Measurements from ENCODE around the gene SLC6A18. TPM values are rescaled to one million over a fixed set of nuclear protein-coding genes. Genes with fewer than 3 reads are reported as not detected.

SLC6A18 gene
- total RNA-seq, 2 donors from 2014 or later: not detected

GRCh38 chr5:1212881-1213280 is 12.3 kb upstream of the SLC6A18 start:
- intact Hi-C loops (cut with DNase I): no loop called here

GRCh38 chr5:1213508-1214162 is 11.5 kb upstream of the SLC6A18 start:
- no peak for DNase-seq (ENCODE audit: low spot score)
- intact Hi-C loops (cut with DNase I): no loop called here

More at GRCh38 chr5:1212881-1213280, 12.3 kb upstream of the SLC6A18 start:
- DNase-seq (ENCODE audit: low spot score): no peak

GRCh38 chr5:1214163-1214935 is 10.8 kb upstream of the SLC6A18 start:
- intact Hi-C loops (cut with DNase I): no loop called here
- no peak for DNase-seq (ENCODE audit: low spot score)

- DNase-seq (ENCODE audit: low spot score): no peak
- intact Hi-C loops (cut with DNase I): no loop called here
Measured at GRCh38 chr5:1214936-1215220, 10.3 kb upstream of the SLC6A18 start.

- intact Hi-C loops (cut with DNase I): no loop called here
- DNase-seq (ENCODE audit: low spot score): no peak
Measured at GRCh38 chr5:1215320-1216096, 9.7 kb upstream of the SLC6A18 start.

- intact Hi-C loops (cut with DNase I): no loop called here
- no peak for DNase-seq (ENCODE audit: low spot score)
Measured at GRCh38 chr5:1216211-1216917, 8.8 kb upstream of the SLC6A18 start.

- DNase-seq (ENCODE audit: low spot score): no peak
- intact Hi-C loops (cut with DNase I): no loop called here
Measured at GRCh38 chr5:1216918-1217295, 8.3 kb upstream of the SLC6A18 start.

GRCh38 chr5:1217596-1218206 is 7.5 kb upstream of the SLC6A18 start:
- intact Hi-C loops (cut with DNase I): no loop called here
- no peak for DNase-seq (ENCODE audit: low spot score)

- no peak for DNase-seq (ENCODE audit: low spot score)
- intact Hi-C loops (cut with DNase I): no loop called here
Measured at GRCh38 chr5:1218351-1219080, 6.7 kb upstream of the SLC6A18 start.

GRCh38 chr5:1219098-1219767 is 5.9 kb upstream of the SLC6A18 start:
- intact Hi-C loops (cut with DNase I): no loop called here
- DNase-seq (ENCODE audit: low spot score): no peak

GRCh38 chr5:1219768-1220100 is 5.4 kb upstream of the SLC6A18 start:
- no peak for DNase-seq (ENCODE audit: low spot score)
- intact Hi-C loops (cut with DNase I): no loop called here

GRCh38 chr5:1220351-1220750 is 4.8 kb upstream of the SLC6A18 start:
- DNase-seq (ENCODE audit: low spot score): no peak
- intact Hi-C loops (cut with DNase I): no loop called here

GRCh38 chr5:1220831-1221230 is 4.3 kb upstream of the SLC6A18 start:
- DNase-seq (ENCODE audit: low spot score): no peak
- intact Hi-C loops (cut with DNase I): no loop called here

GRCh38 chr5:1221721-1222120 is 3.5 kb upstream of the SLC6A18 start:
- no peak for DNase-seq (ENCODE audit: low spot score)
- intact Hi-C loops (cut with DNase I): no loop called here

GRCh38 chr5:1222147-1222546 is 3.0 kb upstream of the SLC6A18 start:
- DNase-seq (ENCODE audit: low spot score): no peak
- intact Hi-C loops (cut with DNase I): no loop called here

GRCh38 chr5:1222621-1223277 is 2.4 kb upstream of the SLC6A18 start:
- no peak for DNase-seq (ENCODE audit: low spot score)
- intact Hi-C loops (cut with DNase I): no loop called here

- DNase-seq (ENCODE audit: low spot score): no peak
- intact Hi-C loops (cut with DNase I): no loop called here
Measured at GRCh38 chr5:1223278-1223670, 1.9 kb upstream of the SLC6A18 start.

GRCh38 chr5:1224631-1225030 is 550 bp upstream of the SLC6A18 start:
- intact Hi-C loops (cut with DNase I): no loop called here
- no peak for DNase-seq (ENCODE audit: low spot score)
